HEK293T (cell line): ENCODE results near the gene DRD1.
A peak's percentile ranks its signal among the peaks of the same experiment; 100 is the strongest.

ENCODE experiments used
- CTCF ChIA-PET: fragments of 350-600 bp; formaldehyde crosslinking; extraction: SDS; loops from one replicate; lab custom pipeline; 2021; ENCODE audit warnings: antibody characterized with exemption, inconsistent platforms; lab: Yijun Ruan, JAX
- POLR2A ChIA-PET: fragments of 350-600 bp; formaldehyde crosslinking; extraction: SDS; loops from one replicate; lab custom pipeline; 2020; ENCODE audit warnings: antibody characterized with exemption, inconsistent platforms; lab: Yijun Ruan, JAX
- DNase-seq: peaks from one replicate; pipeline ENCODE4 v3.0.0; 2012; ENCODE audit warnings: mixed read lengths; ENCODE audit errors: extremely low spot score
- ARNT ChIP-seq: fragments of 450-650 bp; IDR thresholded peaks from 2 replicates; pipeline ENCODE4 v1.6.1; 2017; ENCODE audit warnings: mild to moderate bottlenecking
- BHLHE40 ChIP-seq: fragments of 450-650 bp; IDR thresholded peaks from 2 replicates; pipeline ENCODE4 v1.6.1; 2016; ENCODE audit warnings: mild to moderate bottlenecking, moderate library complexity, borderline replicate concordance
- CTBP1 ChIP-seq: fragments of 450-650 bp; IDR thresholded peaks from 2 replicates; pipeline ENCODE4 v1.6.1; 2016; ENCODE audit warnings: borderline replicate concordance
- ELF4 ChIP-seq: fragments of 450-650 bp; IDR thresholded peaks from 2 replicates; pipeline ENCODE4 v1.6.1; 2017; ENCODE audit warnings: antibody characterized with exemption
- FOXA1 ChIP-seq: fragments of 450-650 bp; IDR thresholded peaks from 2 replicates; pipeline ENCODE4 v1.6.1; 2016; ENCODE audit warnings: mild to moderate bottlenecking
- FOXK2 ChIP-seq: fragments of 450-650 bp; IDR thresholded peaks from 2 replicates; pipeline ENCODE4 v1.6.1; 2016; ENCODE audit warnings: mild to moderate bottlenecking
- FOXM1 ChIP-seq: fragments of 450-650 bp; IDR thresholded peaks from 2 replicates; pipeline ENCODE4 v1.6.1; 2017; ENCODE audit warnings: mild to moderate bottlenecking, borderline replicate concordance
- HDGF ChIP-seq: fragments of 450-650 bp; IDR thresholded peaks from 2 replicates; pipeline ENCODE4 v1.6.1; 2017; ENCODE audit warnings: antibody characterized with exemption, borderline replicate concordance
- L3MBTL2 ChIP-seq: fragments of 450-650 bp; conservative IDR thresholded peaks from 2 replicates; pipeline ENCODE4 v1.6.1; 2016; ENCODE audit warnings: mild to moderate bottlenecking
- LEF1 ChIP-seq: fragments of 450-650 bp; IDR thresholded peaks from 2 replicates; pipeline ENCODE4 v1.6.1; 2017; ENCODE audit warnings: mild to moderate bottlenecking, borderline replicate concordance
- NFRKB ChIP-seq: fragments of 450-650 bp; IDR thresholded peaks from 2 replicates; pipeline ENCODE4 v1.6.1; 2016; ENCODE audit warnings: mild to moderate bottlenecking, moderate library complexity
- SP1 ChIP-seq: fragments of 450-650 bp; IDR thresholded peaks from 2 replicates; pipeline ENCODE4 v1.6.1; 2017
- SUZ12 ChIP-seq: fragments of 450-650 bp; IDR thresholded peaks from 2 replicates; pipeline ENCODE4 v1.6.1; 2016; ENCODE audit warnings: mild to moderate bottlenecking
- TARDBP ChIP-seq: fragments of 450-650 bp; IDR thresholded peaks from 2 replicates; pipeline ENCODE4 v1.6.1; 2016
- ZNF384 ChIP-seq: fragments of 450-650 bp; IDR thresholded peaks from 2 replicates; pipeline ENCODE4 v1.6.1; 2016
- TF ChIP-seq, protein P1 (sequence below): fragments of 450-650 bp; IDR thresholded peaks from 2 replicates; pipeline ENCODE4 v1.6.1; 2016

The DRD1 gene

DNA sequence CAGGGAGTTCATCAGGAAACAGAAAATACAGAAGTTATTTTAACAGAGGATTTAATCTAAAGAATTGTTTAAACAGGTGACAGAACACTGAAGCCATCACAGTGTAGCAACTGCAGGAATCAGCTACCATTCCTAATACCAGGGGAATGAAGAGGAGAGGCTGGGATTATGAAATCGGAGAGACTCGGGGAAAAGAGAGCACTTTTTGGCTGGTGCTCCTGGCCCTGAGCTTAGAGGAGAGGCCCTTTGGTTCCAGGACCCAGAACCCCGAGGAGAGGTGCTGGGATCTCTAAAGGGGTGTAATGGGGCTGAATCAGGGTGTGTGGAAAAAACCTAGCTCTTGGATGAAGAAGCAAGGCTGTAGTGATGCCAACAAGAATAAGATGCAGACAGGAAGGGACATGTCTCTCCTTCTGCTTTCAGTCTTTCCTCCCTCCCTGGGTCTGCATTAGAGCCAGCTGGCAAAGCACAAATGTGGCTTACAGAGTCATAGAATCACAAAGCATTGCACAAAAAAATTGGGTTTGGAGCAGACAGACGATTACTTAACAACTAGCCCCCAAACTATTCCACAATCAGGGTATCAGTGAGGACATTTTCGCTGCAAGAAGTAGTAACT lies 22.8 kb upstream of the DRD1 start:
- TF ChIP-seq TARDBP (no peak), SUZ12 (no peak), ZNF384 (no peak), SP1 (no peak), FOXA1 (no peak), CTBP1 (no peak), NFRKB (no peak)
- TF ChIP-seq, protein P1, sequence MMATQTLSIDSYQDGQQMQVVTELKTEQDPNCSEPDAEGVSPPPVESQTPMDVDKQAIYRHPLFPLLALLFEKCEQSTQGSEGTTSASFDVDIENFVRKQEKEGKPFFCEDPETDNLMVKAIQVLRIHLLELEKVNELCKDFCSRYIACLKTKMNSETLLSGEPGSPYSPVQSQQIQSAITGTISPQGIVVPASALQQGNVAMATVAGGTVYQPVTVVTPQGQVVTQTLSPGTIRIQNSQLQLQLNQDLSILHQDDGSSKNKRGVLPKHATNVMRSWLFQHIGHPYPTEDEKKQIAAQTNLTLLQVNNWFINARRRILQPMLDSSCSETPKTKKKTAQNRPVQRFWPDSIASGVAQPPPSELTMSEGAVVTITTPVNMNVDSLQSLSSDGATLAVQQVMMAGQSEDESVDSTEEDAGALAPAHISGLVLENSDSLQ = no peak
- DNase-seq = no peak
- POLR2A ChIA-PET = interaction anchor here (2.2 kb wide), 1 partner anchor 11 kb away, joined by 8 read pairs; the partner anchor contains the start of gene SFXN1
- CTCF ChIA-PET = no interaction called here

DNA sequence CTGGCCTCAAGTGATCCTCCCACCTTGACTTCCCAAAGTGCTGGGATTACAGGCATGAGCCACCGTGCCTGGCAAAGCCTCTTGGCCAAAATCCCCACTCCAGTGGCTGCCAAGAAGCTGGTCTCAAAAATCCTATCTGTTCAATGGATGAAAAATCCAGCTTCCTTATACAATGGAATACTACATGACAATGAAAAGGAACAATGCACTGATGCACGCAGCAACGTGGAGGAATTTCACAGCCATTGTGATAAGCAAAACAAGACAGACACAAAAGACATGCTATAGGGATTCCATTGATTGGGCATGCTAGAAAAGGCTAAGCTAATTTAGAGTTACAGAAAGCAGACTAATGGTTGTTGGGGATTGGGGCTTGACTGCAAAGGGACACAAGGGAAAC lies 21.3 kb upstream of the DRD1 start:
- CTCF ChIA-PET = interaction anchor here (0.6 to 2.8 kb wide), 15 partner anchors 11 to 517 kb away, joined by 3 to 33 read pairs (median 5); partner anchors contain the start of genes DRD1 and SFXN1
- TF ChIP-seq ARNT = no peak
- no peak for TF ChIP-seq CTBP1
- TF ChIP-seq SUZ12 = no peak
- no peak for TF ChIP-seq BHLHE40
- TF ChIP-seq FOXM1 = no peak
- TF ChIP-seq SP1 = no peak
- TF ChIP-seq ELF4 = no peak
- TF ChIP-seq, protein P1 = no peak
- TF ChIP-seq FOXA1 = no peak
- no peak for TF ChIP-seq L3MBTL2
- no peak for TF ChIP-seq LEF1
- TF ChIP-seq HDGF = no peak
- TF ChIP-seq NFRKB = no peak
- no peak for TF ChIP-seq TARDBP
- TF ChIP-seq FOXK2 = no peak
- no peak for TF ChIP-seq ZNF384
- POLR2A ChIA-PET = interaction anchor here (2.0 kb wide), 1 partner anchor 13 kb away, joined by 12 read pairs; the partner anchor contains the start of gene SFXN1
- DNase-seq = no peak

DNA sequence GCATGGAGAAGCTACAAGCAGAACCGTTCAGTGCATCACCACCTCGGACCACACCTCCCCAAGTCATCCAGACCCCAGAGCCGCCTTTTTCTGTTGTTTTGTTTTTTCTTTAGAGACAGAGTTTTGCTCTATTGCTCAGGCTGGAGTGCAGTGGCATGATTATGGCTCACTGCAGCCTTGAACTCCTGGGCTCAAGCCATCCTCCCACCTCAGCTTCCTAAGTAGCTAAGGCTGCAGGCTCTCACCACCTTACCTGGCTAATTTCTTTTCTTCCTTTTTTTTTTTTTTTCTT lies 20.9 kb upstream of the DRD1 start:
- TF ChIP-seq FOXA1 = no peak
- TF ChIP-seq SP1 = no peak
- TF ChIP-seq ELF4 = no peak
- no peak for TF ChIP-seq L3MBTL2
- TF ChIP-seq FOXK2 = no peak
- no peak for TF ChIP-seq FOXM1
- TF ChIP-seq LEF1 = no peak
- TF ChIP-seq SUZ12 = no peak
- TF ChIP-seq CTBP1 = no peak
- TF ChIP-seq ARNT = no peak
- no peak for TF ChIP-seq TARDBP
- no peak for TF ChIP-seq BHLHE40
- TF ChIP-seq, protein P1 = no peak
- TF ChIP-seq NFRKB = no peak
- TF ChIP-seq HDGF = no peak
- no peak for TF ChIP-seq ZNF384
- POLR2A ChIA-PET = interaction anchor here (2.0 kb wide), 1 partner anchor 13 kb away, joined by 12 read pairs; the partner anchor contains the start of gene SFXN1
- CTCF ChIA-PET = interaction anchor here (0.6 to 2.8 kb wide), 15 partner anchors 11 to 517 kb away, joined by 3 to 33 read pairs (median 5); partner anchors contain the start of genes DRD1 and SFXN1
- DNase-seq = no peak

DNA sequence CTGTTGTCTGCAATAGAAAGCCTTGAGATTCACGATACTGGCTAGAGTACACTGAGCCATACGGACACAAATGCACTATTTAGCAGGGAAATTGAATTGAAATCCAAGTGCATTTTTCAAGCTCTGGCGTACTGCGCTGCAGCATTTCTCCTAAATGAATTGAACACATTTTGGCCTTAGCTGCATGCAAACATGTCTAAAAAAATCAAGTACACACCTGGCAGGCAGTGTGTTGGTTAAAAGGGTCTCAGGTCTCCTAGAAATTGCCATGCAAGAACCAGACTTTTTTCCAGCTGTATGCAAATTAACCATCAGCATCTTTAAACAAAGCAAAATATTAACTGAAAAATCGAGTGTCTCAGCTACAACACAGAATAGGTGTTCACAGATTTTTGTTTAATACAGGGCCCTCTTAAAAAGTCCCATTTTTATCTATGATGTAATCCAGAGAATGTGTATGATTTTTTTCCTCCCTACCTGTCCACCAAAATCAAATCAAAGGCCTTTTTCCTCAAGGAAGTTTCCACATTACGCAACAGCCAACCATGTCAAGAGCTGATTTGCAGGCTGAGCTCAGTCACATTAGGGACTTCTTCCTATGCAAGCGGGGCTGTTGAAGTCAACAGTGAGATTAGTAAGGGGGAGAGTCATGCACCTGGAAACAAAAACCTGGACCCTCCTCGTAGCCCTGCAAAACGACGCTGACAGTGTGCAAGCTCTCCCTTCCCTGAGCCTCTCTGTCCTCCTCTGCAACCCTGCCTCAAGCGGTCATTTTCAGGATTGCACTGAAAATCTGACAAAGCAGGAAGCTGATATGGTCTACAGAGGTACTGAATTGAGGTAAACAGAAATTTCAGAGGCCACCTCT lies 20.3 kb upstream of the DRD1 start:
- POLR2A ChIA-PET = interaction anchor here (2.0 kb wide), 1 partner anchor 14 kb away, joined by 12 read pairs; the partner anchor contains the start of gene SFXN1
- peak; percentile 73 for DNase-seq
- no peak for TF ChIP-seq ZNF384
- no peak for TF ChIP-seq BHLHE40
- TF ChIP-seq L3MBTL2 = no peak
- no peak for TF ChIP-seq ELF4
- TF ChIP-seq FOXK2 = no peak
- TF ChIP-seq FOXA1 = no peak
- no peak for TF ChIP-seq LEF1
- CTCF ChIA-PET = interaction anchor here (0.5 to 2.8 kb wide), 20 partner anchors 10 to 516 kb away, joined by 3 to 33 read pairs (median 3); partner anchors contain the start of genes DRD1 and SFXN1

DNA sequence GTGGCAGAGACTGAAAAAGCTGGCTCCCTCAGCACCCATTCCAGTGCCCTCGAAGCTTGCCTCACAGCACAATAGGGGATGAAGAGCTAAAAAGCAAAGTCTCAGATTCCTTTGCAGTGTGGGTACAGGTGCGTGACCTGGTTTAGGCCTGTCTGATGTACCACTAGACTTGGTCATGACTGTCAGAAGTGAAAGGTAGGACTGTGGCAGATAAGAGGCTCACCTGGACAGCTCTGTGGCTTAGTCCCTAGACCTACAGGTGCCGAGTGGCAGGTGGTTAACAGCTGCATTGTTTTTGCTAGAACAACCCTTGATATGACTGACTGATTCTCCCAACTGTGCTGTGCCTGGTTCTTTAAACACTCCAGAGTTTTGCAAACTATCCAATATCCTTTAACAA lies 19.7 kb upstream of the DRD1 start:
- no peak for DNase-seq
- no peak for TF ChIP-seq FOXA1
- no peak for TF ChIP-seq SUZ12
- TF ChIP-seq FOXM1 = no peak
- TF ChIP-seq ARNT = no peak
- TF ChIP-seq LEF1 = no peak
- TF ChIP-seq L3MBTL2 = no peak
- no peak for TF ChIP-seq NFRKB
- no peak for TF ChIP-seq BHLHE40
- TF ChIP-seq ZNF384 = no peak
- TF ChIP-seq SP1 = no peak
- no peak for TF ChIP-seq HDGF
- TF ChIP-seq, protein P1 = no peak
- no peak for TF ChIP-seq TARDBP
- TF ChIP-seq FOXK2 = no peak
- TF ChIP-seq CTBP1 = no peak
- no peak for TF ChIP-seq ELF4
- ChIA-PET CTCF (interaction anchor here (0.6 to 2.8 kb wide), 8 partner anchors 12 to 511 kb away, joined by 3 to 33 read pairs (median 7); partner anchors contain the start of gene SFXN1), POLR2A (interaction anchor here (2.0 kb wide), 1 partner anchor 14 kb away, joined by 12 read pairs; the partner anchor contains the start of gene SFXN1)
